GM12872 (cell line): Measurements from ENCODE around the gene GUSB.

Source experiments
- CTCF ChIP-seq: IDR thresholded peaks from 3 replicates; pipeline ENCODE4 v1.5.1; 2011; ENCODE audit warnings: low read depth, mild to moderate bottlenecking, low read length, moderate library complexity; ENCODE audit not compliant: insufficient read depth

Gene GUSB

GRCh38 chr7:65988084-65988483 is 6.1 kb upstream of the GUSB start:
- no peak for TF ChIP-seq CTCF

GRCh38 chr7:65983965-65984658 is 2.1 kb upstream of the GUSB start:
- no peak for TF ChIP-seq CTCF

DNA sequence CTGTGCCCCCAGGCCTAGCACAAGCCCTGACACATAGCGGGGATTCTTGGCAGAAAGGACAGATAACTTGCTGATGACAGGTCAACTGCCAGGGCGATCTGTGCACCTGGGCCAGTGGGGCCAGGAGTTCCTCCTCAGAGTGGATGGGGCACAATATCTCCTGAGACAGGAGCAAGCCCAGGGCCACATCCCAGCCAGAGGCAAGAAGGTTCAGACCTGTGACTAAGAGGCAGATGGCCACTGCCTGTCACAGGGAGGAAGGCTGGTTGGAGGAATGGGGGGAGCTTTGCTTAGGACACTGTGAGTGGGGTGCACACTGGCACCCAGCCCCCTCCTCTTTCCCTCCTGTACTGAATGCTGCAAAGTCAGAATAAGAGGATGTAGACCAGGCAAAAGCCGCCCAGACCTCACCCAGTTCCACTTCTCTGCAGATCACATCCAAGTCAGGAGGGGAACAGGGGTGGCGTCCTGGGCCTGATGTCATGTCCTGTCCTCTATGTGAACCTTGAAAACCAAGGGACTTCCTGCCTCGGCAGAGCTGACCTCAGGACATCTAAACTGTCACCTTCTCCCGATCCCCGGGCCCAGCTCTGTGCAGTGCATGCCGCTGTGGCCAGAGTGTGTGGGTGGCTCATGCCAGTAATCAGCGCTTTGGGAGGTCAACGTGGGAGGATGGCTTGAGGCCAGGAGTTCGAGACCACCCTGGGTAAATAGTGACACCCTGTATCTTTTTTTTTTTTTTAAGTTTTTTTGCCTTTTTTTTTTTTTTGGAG is 1.3 kb downstream of the GUSB start:
- no peak for TF ChIP-seq CTCF

DNA sequence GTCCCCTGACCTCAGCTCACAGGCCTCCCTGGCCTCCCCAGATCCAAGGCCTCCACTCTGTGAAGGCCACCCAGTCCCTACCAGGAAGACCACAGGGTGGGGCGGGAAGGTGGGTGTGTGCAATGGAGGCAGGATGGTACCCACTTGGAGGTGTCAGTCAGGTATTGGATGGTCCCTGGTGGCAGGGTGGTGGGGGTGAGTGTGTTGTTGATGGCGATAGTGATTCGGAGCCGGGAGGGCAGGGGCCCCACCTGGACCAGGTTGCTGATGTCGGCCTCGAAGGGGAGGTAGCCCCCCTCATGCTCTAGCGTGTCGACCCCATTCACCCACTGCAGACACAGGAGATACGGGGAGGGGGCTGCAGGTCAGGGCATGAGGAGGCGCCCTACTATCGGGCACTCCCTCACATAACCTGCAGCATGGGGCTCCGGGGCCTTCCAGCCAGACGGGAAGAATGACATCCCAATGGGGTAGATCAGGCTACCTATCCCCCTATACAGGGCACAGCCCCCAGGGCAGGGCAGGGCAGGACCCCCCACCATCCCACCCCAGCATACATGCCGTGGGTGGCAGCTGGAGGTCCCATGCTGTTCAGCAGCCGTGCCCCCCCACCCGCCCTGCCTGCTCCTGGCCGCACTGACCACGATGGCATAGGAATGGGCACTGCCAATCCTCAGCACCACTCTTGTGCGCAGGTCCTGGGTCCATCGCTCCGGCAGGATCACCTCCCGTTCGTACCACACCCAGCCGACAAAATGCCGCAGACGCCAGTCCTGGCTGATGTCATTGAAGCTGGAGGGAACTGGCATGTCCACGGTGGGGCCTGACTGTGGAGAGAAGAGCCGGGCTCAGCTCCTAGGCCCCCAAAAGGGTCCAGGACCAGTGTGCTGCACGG is 2.2 kb downstream of the GUSB start:
- TF ChIP-seq CTCF: no peak

DNA sequence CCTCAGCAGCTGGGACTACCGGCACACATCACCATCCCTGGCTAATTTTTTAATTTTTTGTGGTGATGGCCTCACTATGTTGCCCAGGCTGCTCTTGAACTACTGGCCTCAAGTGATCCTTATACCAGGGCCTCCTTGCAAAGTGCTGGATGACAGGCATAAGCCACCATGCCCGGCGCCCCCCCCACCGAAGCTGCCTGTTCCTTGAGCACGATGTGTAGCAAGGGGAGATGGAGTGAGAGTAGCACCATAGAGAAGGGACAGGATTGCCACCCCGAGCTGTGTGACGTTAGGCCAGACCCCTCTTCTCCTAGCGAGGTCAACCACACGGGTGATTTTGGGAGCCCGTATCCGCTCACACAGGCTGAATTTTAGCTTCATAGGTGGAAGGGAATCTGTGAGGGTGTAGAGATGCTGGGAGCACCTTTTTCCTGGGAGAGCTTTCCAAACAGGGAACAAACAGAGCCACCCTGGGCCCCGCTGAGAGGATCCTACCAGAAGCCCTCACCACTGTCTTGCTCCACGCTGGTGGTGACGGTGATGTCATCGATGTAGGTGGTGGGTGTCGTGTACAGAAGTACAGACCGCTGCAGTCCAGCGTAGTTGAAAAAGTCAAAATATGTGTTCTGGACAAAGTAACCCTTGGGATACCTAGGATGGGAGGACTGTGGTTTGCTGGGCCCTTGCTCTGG is 3.0 kb downstream of the GUSB start:
- TF ChIP-seq CTCF: no peak

DNA sequence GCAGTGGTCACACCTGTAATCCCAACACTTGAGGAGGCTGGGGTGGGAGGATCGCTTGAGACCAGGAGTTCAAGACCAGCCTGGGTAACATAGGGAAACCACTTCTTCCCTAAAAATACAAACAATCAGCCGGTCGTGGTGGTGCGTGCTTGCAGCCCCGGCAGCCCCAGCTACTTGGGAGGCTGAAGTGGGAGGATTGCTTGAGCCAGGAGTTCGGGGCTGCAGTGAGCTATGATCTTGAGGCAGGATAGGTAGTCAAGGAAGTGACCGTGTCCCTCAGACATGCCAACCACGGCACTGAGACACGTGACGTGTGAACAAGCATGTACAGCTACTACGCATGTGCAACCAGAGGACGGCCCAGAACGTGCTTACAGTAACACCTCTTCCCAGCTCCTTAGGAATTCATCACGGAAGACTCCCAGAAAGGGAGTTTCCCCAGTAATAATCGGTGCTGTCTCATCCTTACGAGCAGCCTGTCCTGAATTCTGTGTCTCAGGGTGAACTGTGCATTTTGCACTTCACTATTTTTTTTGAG is 5.3 kb downstream of the GUSB start:
- TF ChIP-seq CTCF: no peak
